IMR-90 (cell line): ENCODE data around the gene GNB1L. TPM values are rescaled to one million over a fixed set of nuclear protein-coding genes. Genes with fewer than 3 reads are reported as not detected.
A peak's percentile ranks its signal among the peaks of the same experiment; 100 is the strongest.

Source experiments
- ATAC-seq: fragments of 200-7000 bp; cut with Tn5 transposase; 2 replicates; pipeline ENCODE4 v1.9.1; 2020; ENCODE audit warnings: low read depth, mild to moderate bottlenecking, moderate library complexity
- BruUV-seq: library from RNA; stranded (reverse); fragments of 400-500 nt; replicated peaks from 2 replicates; lab custom pipeline; 2021; lab: Mats Ljungman, UMichigan
- CTCF ChIA-PET: fragments of 300-600 bp; formaldehyde crosslinking; extraction: SDS; loops from one replicate; lab custom pipeline; 2021; ENCODE audit warnings: antibody characterized with exemption; lab: Yijun Ruan, JAX
- POLR2A ChIA-PET: fragments of 300-600 bp; sonication (Branson Sonifier 250); formaldehyde crosslinking; loops from one replicate; lab custom pipeline; 2022; ENCODE audit warnings: antibody characterized with exemption; ENCODE audit not compliant: unreplicated experiment; lab: Charles Lee
- DNase-seq: peaks from one replicate; pipeline ENCODE4 v3.0.0; 2013
- H2AFZ ChIP-seq: replicated peaks from 2 replicates; pipeline ENCODE3; 2013; ENCODE audit warnings: low read length, mild to moderate bottlenecking; ENCODE audit not compliant: poor library complexity
- H2AK5ac ChIP-seq: 2 replicates; pipeline ENCODE4 v1.6.1; 2013; ENCODE audit warnings: low read depth, low read length, inconsistent platforms
- H2AK9ac ChIP-seq: replicated peaks from 2 replicates; pipeline ENCODE3; 2013; ENCODE audit warnings: mild to moderate bottlenecking, low read depth, low read length, moderate library complexity; ENCODE audit not compliant: poor library complexity
- H2BK120ac ChIP-seq: 2 replicates; pipeline ENCODE4 v1.6.1; 2013; ENCODE audit warnings: low read depth, low read length, inconsistent platforms
- H2BK15ac ChIP-seq: 3 replicates; pipeline ENCODE4 v1.6.1; 2013; ENCODE audit warnings: low read depth, low read length, inconsistent platforms
- H2BK20ac ChIP-seq: 2 replicates; pipeline ENCODE4 v1.6.1; 2013; ENCODE audit warnings: low read depth, mild to moderate bottlenecking, inconsistent platforms, low read length, moderate library complexity
- H2BK5ac ChIP-seq: 2 replicates; pipeline ENCODE4 v1.6.1; 2013; ENCODE audit warnings: mild to moderate bottlenecking, low read depth, low read length, inconsistent platforms; ENCODE audit not compliant: poor library complexity, severe bottlenecking
- H3K14ac ChIP-seq: replicated peaks from 2 replicates; pipeline ENCODE4 v1.6.1; 2013; ENCODE audit warnings: low read depth, low read length, inconsistent platforms
- H3K18ac ChIP-seq: 2 replicates; pipeline ENCODE4 v1.6.1; 2013; ENCODE audit warnings: low read depth, low read length, control low read depth
- H3K23ac ChIP-seq: 2 replicates; pipeline ENCODE4 v1.6.1; 2013; ENCODE audit warnings: low read depth, low read length, inconsistent platforms
- H3K27ac ChIP-seq: 2 replicates; pipeline ENCODE4 v1.5.1; 2013; ENCODE audit warnings: mild to moderate bottlenecking, control low read depth, low read length; ENCODE audit not compliant: insufficient read depth
- H3K27me3 ChIP-seq: 2 replicates; pipeline ENCODE4 v1.6.1; 2013; ENCODE audit warnings: low read length; ENCODE audit not compliant: control insufficient read depth, insufficient read depth
- H3K36me3 ChIP-seq: 2 replicates; pipeline ENCODE4 v1.6.1; 2013; ENCODE audit warnings: low read length, mixed read lengths; ENCODE audit not compliant: control insufficient read depth, insufficient read depth
- H3K4ac ChIP-seq: 2 replicates; pipeline ENCODE4 v1.6.1; 2013; ENCODE audit warnings: low read depth, low read length, inconsistent platforms
- H3K4me1 ChIP-seq: 2 replicates; pipeline ENCODE4 v1.6.1; 2013; ENCODE audit warnings: low read length, mixed read lengths; ENCODE audit not compliant: control insufficient read depth, insufficient read depth
- H3K4me2 ChIP-seq: 2 replicates; pipeline ENCODE4 v1.6.1; 2013; ENCODE audit warnings: low read depth, mild to moderate bottlenecking, control low read depth, low read length, moderate library complexity
- H3K4me3 ChIP-seq: 2 replicates; pipeline ENCODE4 v1.5.1; 2013; ENCODE audit warnings: low read depth, mild to moderate bottlenecking, control low read depth, low read length, moderate library complexity; ENCODE audit not compliant: insufficient read depth
- H3K56ac ChIP-seq: 2 replicates; pipeline ENCODE4 v1.6.1; 2013; ENCODE audit warnings: low read length, inconsistent platforms; ENCODE audit not compliant: insufficient read depth; ENCODE audit errors: extremely low read depth
- H3K79me1 ChIP-seq, 2 experiments: 2 replicates each; pipeline ENCODE4 v1.6.1; 2013; ENCODE audit warnings: low read length in 2 of 2, inconsistent platforms in 1 of 2, low read depth in 1 of 2
- H3K9ac ChIP-seq: 2 replicates; pipeline ENCODE4 v1.6.1; 2013; ENCODE audit warnings: low read depth, low read length, control low read depth
- H3K9me1 ChIP-seq: 2 replicates; pipeline ENCODE4 v1.6.1; 2013; ENCODE audit warnings: low read length, inconsistent platforms; ENCODE audit not compliant: insufficient read depth
- H3K9me3 ChIP-seq: 2 replicates; pipeline ENCODE4 v1.6.1; 2013; ENCODE audit warnings: low read length; ENCODE audit not compliant: control insufficient read depth, insufficient read depth
- H4K20me1 ChIP-seq: 2 replicates; pipeline ENCODE4 v1.6.1; 2013; ENCODE audit warnings: low read length, inconsistent platforms; ENCODE audit not compliant: insufficient read depth
- H4K5ac ChIP-seq: 2 replicates; pipeline ENCODE4 v1.6.1; 2013; ENCODE audit warnings: mild to moderate bottlenecking, low read depth, low read length, control low read depth
- H4K8ac ChIP-seq, 2 experiments: 2 replicates each; pipeline ENCODE4 v1.6.1; 2013; ENCODE audit warnings: low read depth in 2 of 2, low read length in 2 of 2, control low read depth in 1 of 2, inconsistent platforms in 1 of 2
- H4K91ac ChIP-seq: 2 replicates; pipeline ENCODE4 v1.6.1; 2013; ENCODE audit warnings: low read depth, low read length, inconsistent platforms; ENCODE audit not compliant: insufficient read depth
- BHLHE40 ChIP-seq: fragments of 150-350 bp; IDR thresholded peaks from 2 replicates; pipeline ENCODE4 v1.6.1; 2016; ENCODE audit warnings: mild to moderate bottlenecking, low read depth, low read length
- CEBPB ChIP-seq: IDR thresholded peaks from 2 replicates; pipeline ENCODE4 v1.6.1; 2012; ENCODE audit warnings: low read depth, low read length, improper control_type of control experiment
- CHD1 ChIP-seq: IDR thresholded peaks from 2 replicates; pipeline ENCODE4 v1.6.1; 2012; ENCODE audit warnings: low read depth, low read length, improper control_type of control experiment
- FOS ChIP-seq: fragments of 150-350 bp; IDR thresholded peaks from 2 replicates; pipeline ENCODE4 v1.6.1; 2016; ENCODE audit warnings: low read depth, low read length
- MAFK ChIP-seq: IDR thresholded peaks from 2 replicates; pipeline ENCODE4 v1.6.1; 2012; ENCODE audit warnings: low read depth, low read length, improper control_type of control experiment
- MAZ ChIP-seq: IDR thresholded peaks from 2 replicates; pipeline ENCODE4 v1.6.1; 2012; ENCODE audit warnings: low read depth, mild to moderate bottlenecking, low read length, improper control_type of control experiment, moderate library complexity, borderline replicate concordance
- MXI1 ChIP-seq: IDR thresholded peaks from 2 replicates; pipeline ENCODE4 v1.6.1; 2012; ENCODE audit warnings: low read depth, mild to moderate bottlenecking, low read length, moderate library complexity, borderline replicate concordance
- NFE2L2 ChIP-seq: fragments of 150-350 bp; IDR thresholded peaks from 2 replicates; pipeline ENCODE4 v1.6.1; 2016; ENCODE audit warnings: low read depth, mild to moderate bottlenecking, low read length
- RFX5 ChIP-seq: IDR thresholded peaks from 2 replicates; pipeline ENCODE4 v1.8.0; 2012; ENCODE audit warnings: low read depth, mild to moderate bottlenecking, low read length, moderate library complexity
- SMC3 ChIP-seq: fragments of 150-350 bp; IDR thresholded peaks from 2 replicates; pipeline ENCODE4 v1.6.1; 2016; ENCODE audit warnings: low read depth, mild to moderate bottlenecking, antibody characterized with exemption, low read length, moderate library complexity
- WGBS, 2 experiments: methylation state at CpG; one replicate each; pipeline versions ENCODE4 v1.1.5 to v1.1.7; 2013; ENCODE audit warnings: missing lambda C conversion rate in 2 of 2; ENCODE audit not compliant: insufficient read length in 1 of 2; ENCODE audit errors: extremely low coverage in 2 of 2; 5-methylcytosine and 5-hydroxymethylcytosine counted together
- dilution Hi-C: fragments of 300-500 bp; cut with HindIII; formaldehyde crosslinking; loops from one replicate; pipeline ENCODE4 v1.14.3; 2018; ENCODE audit warnings: low sequenced_read_pairs; ENCODE audit not compliant: unreplicated experiment
- in situ Hi-C: fragments of 300-500 bp; cut with MboI; formaldehyde crosslinking; loops from 3 replicates; pipeline ENCODE4 v1.14.3; 2019; ENCODE audit warnings: low sequenced_read_pairs, inconsistent platforms, mixed read lengths
- intact Hi-C: fragments of 100-400 bp; cut with micrococcal nuclease; formaldehyde crosslinking; loops from 2 replicates; pipeline ENCODE4 v1.10.0; 2022
- polyA plus RNA-seq, 3 experiments: library from polyadenylated mRNA; depleted of rRNA; stranded (reverse); fragments of >200 nt; gene quantifications; 2 replicates each; pipeline ENCODE4 v1.2.3, GENCODE V29; 2012; ENCODE audit warnings: low replicate concordance in 1 of 3
- total RNA-seq: library from RNA; depleted of rRNA; stranded (reverse); fragments of >200 nt; gene quantifications from 2 replicates; pipeline ENCODE4 v1.2.3, GENCODE V29; 2012
- TF ChIP-seq, protein P1 (sequence below): fragments of 150-350 bp; IDR thresholded peaks from 2 replicates; pipeline ENCODE4 v1.6.1; 2017; ENCODE audit warnings: mild to moderate bottlenecking, antibody characterized with exemption, low read length, low read depth
- TF ChIP-seq, protein P2 (sequence below): fragments of 150-350 bp; IDR thresholded peaks from 2 replicates; pipeline ENCODE4 v1.6.1; 2016; ENCODE audit warnings: low read depth, mild to moderate bottlenecking, low read length, moderate library complexity, borderline replicate concordance
- TF ChIP-seq, protein P3 (sequence below): conservative IDR thresholded peaks from 2 replicates; pipeline ENCODE4 v1.5.1; 2012; ENCODE audit warnings: mild to moderate bottlenecking, low read depth, low read length, improper control_type of control experiment

GNB1L gene
- total and polyA plus RNA-seq, 2 of the 4 experiments (the other 2 are of a cell fraction) = 2.5 to 4.4 TPM

DNA sequence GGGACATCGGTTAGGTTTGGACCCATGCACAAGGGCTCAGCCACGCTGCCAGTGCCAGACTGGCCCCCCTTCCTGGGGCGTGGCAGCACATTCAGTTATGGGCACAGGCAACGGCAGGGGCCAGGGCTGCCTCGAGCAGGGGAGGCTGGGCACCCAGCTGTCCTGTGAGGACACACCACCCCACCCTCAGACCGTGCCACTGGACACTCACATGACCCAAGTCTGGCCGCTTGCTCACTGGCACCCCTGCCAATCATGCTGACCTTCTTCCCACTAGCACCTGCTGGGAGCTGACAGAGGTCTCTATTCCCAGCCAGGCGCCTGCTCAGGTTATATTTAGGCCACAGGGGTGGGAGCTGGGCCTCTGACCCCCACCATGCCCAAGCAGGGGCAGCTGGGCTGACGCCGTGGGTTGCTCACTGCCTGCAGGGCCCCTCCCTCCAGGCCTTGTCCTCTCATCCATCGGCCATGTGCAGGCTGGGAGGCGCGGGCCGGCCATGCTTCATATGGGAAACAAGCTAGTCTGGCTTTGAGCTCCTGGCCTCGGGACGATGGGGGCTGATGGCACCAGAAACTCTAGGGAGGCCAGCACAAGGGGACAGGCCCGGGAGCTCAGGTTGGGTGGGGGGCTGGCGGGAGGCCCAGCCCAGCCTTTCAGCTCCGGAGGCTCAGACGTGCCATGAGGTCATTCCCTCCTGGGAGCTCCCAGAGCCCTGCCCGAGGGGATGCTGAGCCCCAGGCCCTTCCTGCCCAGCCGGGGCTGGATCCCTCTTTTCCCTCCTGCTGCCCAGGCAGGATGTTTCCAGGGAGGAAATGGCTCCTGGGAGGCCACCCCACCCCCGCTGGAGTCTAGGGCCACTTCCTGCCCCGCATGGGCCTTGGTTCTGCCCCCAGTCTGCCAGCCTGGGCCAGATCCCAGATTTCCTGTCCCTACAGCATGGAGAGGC lies 109.2 kb downstream of the GNB1L start:
- Histone ChIP-seq H3K9ac (no peak overlapping the region), H3K14ac (no peak overlapping the region), H2AFZ (peak overlapping the region; percentile 61), H2AK9ac (peak overlapping the region; percentile 65), H2BK20ac (no peak overlapping the region), H3K4me3 (no peak overlapping the region), H3K79me1 (no peaks in the 10 kb centered on the region), H3K23ac (no peak overlapping the region), H3K4me1 (no peaks in the 10 kb centered on the region; the same call in 1 of the 2 replicates), H2BK5ac (no peak overlapping the region), H4K20me1 (no peaks in the 10 kb centered on the region; the same call in 1 of the 2 replicates), H3K56ac (no peak overlapping the region), H3K9me1 (no peaks in the 10 kb centered on the region), H4K8ac (0 out of 4 replicates have a peak overlapping the region, but pooled peaks of 1 of the 2 experiments have one; percentile 33), H2BK15ac (no peak overlapping the region), H3K4ac (no peak overlapping the region), H3K9me3 (no peaks in the 10 kb centered on the region), H3K36me3 (no peaks in the 10 kb centered on the region), H3K18ac (no peak overlapping the region), H4K5ac (no peak overlapping the region), H3K27me3 (peaks cover 10% of the 10 kb centered on the region; the same call in 1 of the 2 replicates), H4K91ac (no peak overlapping the region), H2BK120ac (0 out of 2 replicates have a peak overlapping the region, but pooled peaks have one; percentile 8), H3K4me2 (no peak overlapping the region), H2AK5ac (peak overlapping the region; percentile 50), H3K27ac (no peak overlapping the region)
- in situ Hi-C loops = no loop called here
- dilution Hi-C loops = no loop called here
- ChIA-PET CTCF (interaction anchor here (1.6 kb wide), 1 partner anchor 14 kb away, joined by 4 read pairs; no protein-coding TSS in a partner anchor), POLR2A (no interaction called here)
- no TSS peak for BruUV-seq
- peak; percentile 19; the same call in 1 of the 2 replicates for ATAC-seq
- no peak for DNase-seq
- intact Hi-C loops = no loop called here
- 69% methylated on average over 12 of the region's 24 CpGs; no CpG with 5 or more reads in 1 of the 2 experiments for WGBS, 2 experiments
- no peak for TF ChIP-seq MAZ
- TF ChIP-seq, protein P1, sequence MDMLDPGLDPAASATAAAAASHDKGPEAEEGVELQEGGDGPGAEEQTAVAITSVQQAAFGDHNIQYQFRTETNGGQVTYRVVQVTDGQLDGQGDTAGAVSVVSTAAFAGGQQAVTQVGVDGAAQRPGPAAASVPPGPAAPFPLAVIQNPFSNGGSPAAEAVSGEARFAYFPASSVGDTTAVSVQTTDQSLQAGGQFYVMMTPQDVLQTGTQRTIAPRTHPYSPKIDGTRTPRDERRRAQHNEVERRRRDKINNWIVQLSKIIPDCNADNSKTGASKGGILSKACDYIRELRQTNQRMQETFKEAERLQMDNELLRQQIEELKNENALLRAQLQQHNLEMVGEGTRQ = no peak
- TF ChIP-seq CHD1 = no peak
- TF ChIP-seq, protein P2, sequence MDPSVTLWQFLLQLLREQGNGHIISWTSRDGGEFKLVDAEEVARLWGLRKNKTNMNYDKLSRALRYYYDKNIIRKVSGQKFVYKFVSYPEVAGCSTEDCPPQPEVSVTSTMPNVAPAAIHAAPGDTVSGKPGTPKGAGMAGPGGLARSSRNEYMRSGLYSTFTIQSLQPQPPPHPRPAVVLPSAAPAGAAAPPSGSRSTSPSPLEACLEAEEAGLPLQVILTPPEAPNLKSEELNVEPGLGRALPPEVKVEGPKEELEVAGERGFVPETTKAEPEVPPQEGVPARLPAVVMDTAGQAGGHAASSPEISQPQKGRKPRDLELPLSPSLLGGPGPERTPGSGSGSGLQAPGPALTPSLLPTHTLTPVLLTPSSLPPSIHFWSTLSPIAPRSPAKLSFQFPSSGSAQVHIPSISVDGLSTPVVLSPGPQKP = no peak
- no peak for TF ChIP-seq CEBPB
- no peak for TF ChIP-seq BHLHE40
- TF ChIP-seq NFE2L2 = no peak
- no peak for TF ChIP-seq MXI1
- TF ChIP-seq SMC3 = no peak
- TF ChIP-seq, protein P3, sequence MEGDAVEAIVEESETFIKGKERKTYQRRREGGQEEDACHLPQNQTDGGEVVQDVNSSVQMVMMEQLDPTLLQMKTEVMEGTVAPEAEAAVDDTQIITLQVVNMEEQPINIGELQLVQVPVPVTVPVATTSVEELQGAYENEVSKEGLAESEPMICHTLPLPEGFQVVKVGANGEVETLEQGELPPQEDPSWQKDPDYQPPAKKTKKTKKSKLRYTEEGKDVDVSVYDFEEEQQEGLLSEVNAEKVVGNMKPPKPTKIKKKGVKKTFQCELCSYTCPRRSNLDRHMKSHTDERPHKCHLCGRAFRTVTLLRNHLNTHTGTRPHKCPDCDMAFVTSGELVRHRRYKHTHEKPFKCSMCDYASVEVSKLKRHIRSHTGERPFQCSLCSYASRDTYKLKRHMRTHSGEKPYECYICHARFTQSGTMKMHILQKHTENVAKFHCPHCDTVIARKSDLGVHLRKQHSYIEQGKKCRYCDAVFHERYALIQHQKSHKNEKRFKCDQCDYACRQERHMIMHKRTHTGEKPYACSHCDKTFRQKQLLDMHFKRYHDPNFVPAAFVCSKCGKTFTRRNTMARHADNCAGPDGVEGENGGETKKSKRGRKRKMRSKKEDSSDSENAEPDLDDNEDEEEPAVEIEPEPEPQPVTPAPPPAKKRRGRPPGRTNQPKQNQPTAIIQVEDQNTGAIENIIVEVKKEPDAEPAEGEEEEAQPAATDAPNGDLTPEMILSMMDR = no peak
- TF ChIP-seq MAFK = no peak
- no peak for TF ChIP-seq FOS
- no peak for TF ChIP-seq RFX5
